Osteocyte (in vitro differentiated cells): ENCODE data around the gene ZNF500. TPM values are rescaled to one million over a fixed set of nuclear protein-coding genes. Genes with fewer than 3 reads are reported as not detected.

Source experiments
- DNase-seq: peaks from one replicate; pipeline ENCODE4 v3.0.0; 2021; ENCODE audit warnings: mixed read lengths; ENCODE audit not compliant: unreplicated experiment; ENCODE audit errors: extremely low spot score
- H3K27ac Mint-ChIP-seq: one replicate; pipeline ENCODE4 v1.8.0; 2021; ENCODE audit warnings: mild to moderate bottlenecking, mixed read lengths; ENCODE audit not compliant: unreplicated experiment
- H3K27me3 Mint-ChIP-seq: one replicate; pipeline ENCODE4 v1.8.0; 2021; ENCODE audit warnings: mixed read lengths; ENCODE audit not compliant: unreplicated experiment
- H3K36me3 Mint-ChIP-seq: one replicate; pipeline ENCODE4 v1.8.0; 2021; ENCODE audit warnings: mixed read lengths; ENCODE audit not compliant: unreplicated experiment
- H3K4me1 Mint-ChIP-seq: one replicate; pipeline ENCODE4 v1.8.0; 2021; ENCODE audit warnings: mixed read lengths; ENCODE audit not compliant: unreplicated experiment
- H3K4me3 Mint-ChIP-seq: one replicate; pipeline ENCODE4 v1.8.0; 2021; ENCODE audit warnings: mild to moderate bottlenecking, moderate library complexity, mixed read lengths; ENCODE audit not compliant: unreplicated experiment
- H3K9me3 Mint-ChIP-seq: one replicate; pipeline ENCODE4 v1.8.0; 2021; ENCODE audit warnings: mixed read lengths; ENCODE audit not compliant: unreplicated experiment
- total RNA-seq: library from RNA; stranded (reverse); gene quantifications from 2 replicates; pipeline ENCODE4 v1.2.1, GENCODE V29; 2021
- TF ChIP-seq, protein P1 (sequence below): fragments of 200-600 bp; sonication (generic); IDR thresholded peaks from 2 replicates; pipeline ENCODE4 v1.5.0; 2021; ENCODE audit warnings: antibody characterized with exemption, mild to moderate bottlenecking, moderate library complexity

Gene ZNF500
- total RNA-seq, 1 donor from 2014 or later = 22.8 TPM

DNA sequence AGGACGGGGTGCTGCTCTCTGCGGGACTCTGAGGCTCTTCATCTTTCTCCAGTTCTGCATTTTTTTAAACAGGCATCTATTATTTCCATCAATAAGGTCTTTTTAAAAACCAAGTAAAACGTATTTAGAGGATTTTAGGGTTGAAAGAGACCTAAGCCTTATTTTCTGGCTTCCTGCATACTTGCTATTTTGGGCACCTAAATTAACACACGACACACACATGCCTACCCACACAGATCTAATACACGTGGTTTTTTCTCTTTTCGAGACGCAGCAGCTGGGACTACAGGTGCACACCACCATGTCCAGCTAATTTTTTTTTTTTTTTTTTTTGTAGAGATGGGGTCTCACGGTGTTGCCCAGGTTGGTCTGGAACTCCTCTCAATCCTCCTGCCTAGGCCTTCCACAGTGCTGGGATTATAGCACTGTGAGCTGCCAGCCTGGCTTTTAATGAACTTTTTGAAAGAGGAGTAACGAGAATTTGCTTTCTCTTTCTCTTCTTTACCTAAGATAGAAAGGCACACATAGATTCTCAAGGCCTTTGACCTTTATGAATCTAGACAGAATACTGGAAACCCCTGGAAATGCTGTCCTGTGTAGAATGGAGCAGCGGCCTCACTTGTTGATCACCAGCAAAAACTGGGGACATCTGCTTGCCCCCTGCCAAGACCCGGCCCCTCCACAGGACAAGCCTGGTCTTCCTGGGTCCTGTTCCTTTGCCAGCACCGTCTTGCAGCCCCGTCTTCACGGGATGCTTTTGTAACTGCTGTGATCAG, 18.9 kb downstream of the ZNF500 start:
- DNase-seq = no peak
- no peak overlapping the region for H3K27ac Mint-ChIP-seq
- no peaks in the 10 kb centered on the region for H3K9me3 Mint-ChIP-seq
- TF ChIP-seq, protein P1, sequence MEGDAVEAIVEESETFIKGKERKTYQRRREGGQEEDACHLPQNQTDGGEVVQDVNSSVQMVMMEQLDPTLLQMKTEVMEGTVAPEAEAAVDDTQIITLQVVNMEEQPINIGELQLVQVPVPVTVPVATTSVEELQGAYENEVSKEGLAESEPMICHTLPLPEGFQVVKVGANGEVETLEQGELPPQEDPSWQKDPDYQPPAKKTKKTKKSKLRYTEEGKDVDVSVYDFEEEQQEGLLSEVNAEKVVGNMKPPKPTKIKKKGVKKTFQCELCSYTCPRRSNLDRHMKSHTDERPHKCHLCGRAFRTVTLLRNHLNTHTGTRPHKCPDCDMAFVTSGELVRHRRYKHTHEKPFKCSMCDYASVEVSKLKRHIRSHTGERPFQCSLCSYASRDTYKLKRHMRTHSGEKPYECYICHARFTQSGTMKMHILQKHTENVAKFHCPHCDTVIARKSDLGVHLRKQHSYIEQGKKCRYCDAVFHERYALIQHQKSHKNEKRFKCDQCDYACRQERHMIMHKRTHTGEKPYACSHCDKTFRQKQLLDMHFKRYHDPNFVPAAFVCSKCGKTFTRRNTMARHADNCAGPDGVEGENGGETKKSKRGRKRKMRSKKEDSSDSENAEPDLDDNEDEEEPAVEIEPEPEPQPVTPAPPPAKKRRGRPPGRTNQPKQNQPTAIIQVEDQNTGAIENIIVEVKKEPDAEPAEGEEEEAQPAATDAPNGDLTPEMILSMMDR = no peak
- no peak overlapping the region for H3K4me3 Mint-ChIP-seq
- no peaks in the 10 kb centered on the region for H3K27me3 Mint-ChIP-seq
- no peaks in the 10 kb centered on the region for H3K4me1 Mint-ChIP-seq
- peaks cover 4% of the 10 kb centered on the region for H3K36me3 Mint-ChIP-seq

DNA sequence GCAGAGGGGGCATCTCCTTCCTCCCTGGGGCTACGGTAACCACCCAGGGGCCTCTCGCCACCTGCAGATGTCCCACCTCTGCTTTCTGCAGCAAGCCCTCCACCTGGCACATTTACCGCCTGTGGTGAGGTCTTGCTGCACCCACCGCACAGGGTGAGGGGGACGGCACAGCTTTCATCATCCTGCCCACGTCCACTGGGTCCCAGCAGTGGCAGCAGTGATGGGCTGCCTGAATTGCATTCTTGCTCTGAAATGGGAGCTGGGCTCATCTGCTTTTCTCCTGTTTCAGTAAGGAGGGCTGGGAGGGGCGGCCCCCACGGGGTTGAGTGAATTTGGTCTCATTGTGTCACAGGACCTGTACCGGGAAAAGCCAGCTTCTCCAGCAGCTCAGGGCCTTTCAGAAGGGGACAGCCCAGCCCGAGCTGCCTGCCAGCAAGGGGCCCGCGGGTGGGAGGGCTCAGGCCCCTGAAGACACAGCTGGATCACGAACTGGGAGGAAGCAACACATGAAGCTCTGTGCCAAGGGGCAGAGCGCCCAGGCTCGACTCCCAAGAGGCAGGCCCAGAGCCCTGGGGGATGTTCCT, 19.9 kb downstream of the ZNF500 start:
- Mint-ChIP-seq H3K9me3 (no peaks in the 10 kb centered on the region), H3K4me3 (no peak overlapping the region), H3K27me3 (no peaks in the 10 kb centered on the region), H3K36me3 (peaks cover 4% of the 10 kb centered on the region), H3K4me1 (no peaks in the 10 kb centered on the region), H3K27ac (no peak overlapping the region)
- TF ChIP-seq, protein P1 = no peak
- DNase-seq = no peak

DNA sequence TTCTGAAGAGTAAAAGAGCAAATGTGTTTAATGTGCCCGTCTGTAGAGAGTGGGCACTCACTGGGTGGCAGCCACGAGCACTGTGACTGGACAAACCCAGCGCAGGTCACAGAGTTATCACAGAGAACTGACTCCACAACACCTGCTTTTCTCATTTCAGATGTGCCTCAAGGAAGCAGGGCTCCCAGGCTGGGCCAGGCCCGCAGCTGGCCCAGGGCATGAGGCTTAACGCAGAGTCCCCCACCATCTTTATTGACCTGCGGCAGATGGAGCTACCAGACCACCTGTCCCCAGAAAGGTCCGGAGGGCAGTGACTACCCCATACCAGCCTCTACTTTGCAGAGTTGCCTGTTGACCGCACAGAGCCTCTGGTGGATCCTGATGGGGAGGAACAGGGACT, 20.7 kb downstream of the ZNF500 start:
- no peaks in the 10 kb centered on the region for H3K4me1 Mint-ChIP-seq
- DNase-seq = no peak

GRCh38 chr16:4745274-4745569, 21.7 kb downstream of the ZNF500 start:
- no peaks in the 10 kb centered on the region for H3K9me3 Mint-ChIP-seq
- no peak for DNase-seq
- no peak overlapping the region for H3K27ac Mint-ChIP-seq
- H3K36me3 Mint-ChIP-seq = no peaks in the 10 kb centered on the region
- H3K27me3 Mint-ChIP-seq = no peaks in the 10 kb centered on the region
- no peaks in the 10 kb centered on the region for H3K4me1 Mint-ChIP-seq
- TF ChIP-seq, protein P1 = no peak
- H3K4me3 Mint-ChIP-seq = no peak overlapping the region

More for the DNA sequence above, 20.7 kb downstream of the ZNF500 start:
- no peaks in the 10 kb centered on the region for H3K27me3 Mint-ChIP-seq
- no peak overlapping the region for H3K27ac Mint-ChIP-seq
- H3K9me3 Mint-ChIP-seq = no peaks in the 10 kb centered on the region
- no peak overlapping the region for H3K4me3 Mint-ChIP-seq
- TF ChIP-seq, protein P1 = no peak
- H3K36me3 Mint-ChIP-seq = no peaks in the 10 kb centered on the region

DNA sequence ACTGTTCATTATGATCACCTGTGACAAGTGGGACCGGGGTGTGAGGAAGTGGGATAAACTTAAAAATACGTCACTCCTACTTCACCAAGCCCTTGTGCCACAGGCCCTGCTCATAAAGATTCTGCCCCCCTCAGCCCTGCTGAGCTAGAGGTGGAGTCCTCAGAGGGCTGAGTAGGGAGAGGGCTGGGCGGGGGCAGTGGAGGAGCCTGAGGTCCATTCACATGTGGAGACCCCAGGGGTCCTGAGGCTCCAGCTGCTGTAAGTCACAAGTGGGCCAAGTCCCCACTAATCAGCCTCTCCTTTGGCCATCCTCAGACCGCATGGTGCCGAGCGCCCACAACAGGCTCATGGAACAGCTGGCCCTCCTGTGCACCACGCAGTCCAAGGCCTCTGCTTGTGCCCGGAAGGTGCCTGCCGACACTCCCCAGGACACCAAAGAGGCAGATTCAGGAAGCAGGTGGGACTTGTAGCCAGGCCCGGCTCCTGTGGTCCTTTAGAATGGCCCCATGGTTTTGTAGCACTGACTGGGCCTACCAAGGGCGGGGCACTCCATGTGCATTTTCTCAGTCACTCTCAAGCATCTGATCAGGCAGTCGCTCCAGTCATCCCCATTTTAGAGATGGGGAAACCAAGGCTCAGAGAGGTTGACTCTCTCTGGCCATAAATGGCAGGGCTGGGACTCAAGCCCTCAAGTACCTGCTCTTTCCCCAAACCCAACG, 22.2 kb downstream of the ZNF500 start:
- TF ChIP-seq, protein P1 = no peak
- no peaks in the 10 kb centered on the region for H3K27me3 Mint-ChIP-seq

More for the DNA sequence above, 22.2 kb downstream of the ZNF500 start:
- no peak for DNase-seq
- Mint-ChIP-seq H3K4me3 (no peak overlapping the region), H3K27ac (no peak overlapping the region), H3K36me3 (no peaks in the 10 kb centered on the region), H3K9me3 (no peaks in the 10 kb centered on the region), H3K4me1 (no peaks in the 10 kb centered on the region)
